K562 (cell line): ENCODE measurements around the gene PRR5. TPM values are rescaled to one million over a fixed set of nuclear protein-coding genes. Genes with fewer than 3 reads are reported as not detected.

Source experiments
- ATAC-seq: fragments of 200-7000 bp; cut with Tn5 transposase; 3 replicates; pipeline ENCODE4 v1.9.1; 2020; ENCODE audit warnings: moderate library complexity
- BruUV-seq: library from RNA; stranded (reverse); fragments of 400-500 nt; replicated peaks from 2 replicates; lab custom pipeline; 2021; lab: Mats Ljungman, UMichigan
- CTCF ChIA-PET: fragments of 300-600 bp; formaldehyde crosslinking; extraction: SDS; loops from one replicate; lab custom pipeline; 2021; ENCODE audit warnings: low intra/inter-chr PET ratio; lab: Yijun Ruan, JAX
- POLR2A ChIA-PET: fragments of 300-600, 350-650 bp; sonication (Branson Sonifier 250); formaldehyde crosslinking; extraction: SDS; loops from one replicate; lab custom pipeline; 2021; ENCODE audit warnings: antibody characterized with exemption, inconsistent platforms; lab: Yijun Ruan, JAX
- DNase-seq, 4 experiments: peaks; one replicate each; pipeline versions ENCODE4 v3.0.0 to v3.0.0-alpha.2; 2011 to 2018; ENCODE audit warnings: low spot score in 3 of 4, mixed read lengths in 3 of 4; ENCODE audit errors: extremely low read depth in 1 of 4
- FAIRE-seq: peaks from 2 replicates; lab custom pipeline; 2011; peaks lifted over from hg19 to GRCh38; lab: Jason Lieb, UNC
- H2AFZ ChIP-seq: 2 replicates; pipeline ENCODE4 v1.6.0; 2011; ENCODE audit warnings: low read depth, low read length, control low read depth, inconsistent platforms
- H3K27ac ChIP-seq: fragments of 200-600 bp; 3 replicates; pipeline ENCODE4 v1.8.0; 2011; ENCODE audit warnings: low read depth, mild to moderate bottlenecking, control low read depth, inconsistent platforms, low read length, moderate library complexity, mixed read lengths; ENCODE audit errors: extremely low read depth
- H3K27me3 ChIP-seq, 2 experiments: fragments of 300-600 bp in 1 of 2; 2 replicates in 1 of 2; 3 replicates in 1 of 2; pipeline versions ENCODE4 v1.6.0 to v1.8.0; 2011; ENCODE audit warnings: inconsistent platforms in 2 of 2, low read length in 2 of 2, mild to moderate bottlenecking in 1 of 2, mixed read lengths in 1 of 2, moderate library complexity in 1 of 2; ENCODE audit not compliant: control insufficient read depth in 2 of 2, insufficient read depth in 2 of 2
- H3K36me3 ChIP-seq: fragments of 300-600 bp; 3 replicates; pipeline ENCODE4 v1.8.0; 2011; ENCODE audit warnings: mild to moderate bottlenecking, low read length, inconsistent platforms; ENCODE audit not compliant: control insufficient read depth, insufficient read depth
- H3K4me1 ChIP-seq, 2 experiments: fragments of 200-600 bp in 1 of 2; replicated peaks in 1 of 2; 2 replicates in 1 of 2; 3 replicates in 1 of 2; pipeline versions ENCODE4 v1.5.1 to v1.8.0; 2011; ENCODE audit warnings: inconsistent platforms in 2 of 2, low read length in 2 of 2, mild to moderate bottlenecking in 1 of 2, mixed read lengths in 1 of 2, moderate library complexity in 1 of 2; ENCODE audit not compliant: control insufficient read depth in 2 of 2, insufficient read depth in 2 of 2
- H3K4me2 ChIP-seq: 2 replicates; pipeline ENCODE4 v1.6.1; 2011; ENCODE audit warnings: low read length, control low read depth, inconsistent platforms, mixed read lengths; ENCODE audit not compliant: insufficient read depth
- H3K4me3 ChIP-seq: fragments of 200-600 bp; sonication (generic), shearing (Covaris generic); 2 replicates; pipeline ENCODE4 v1.5.1; 2016; ENCODE audit warnings: control low read depth, inconsistent platforms
- H3K79me2 ChIP-seq: fragments of 200-600 bp; 3 replicates; pipeline ENCODE4 v1.8.0; 2011; ENCODE audit warnings: low read length, inconsistent platforms; ENCODE audit not compliant: control insufficient read depth, insufficient read depth
- H3K9ac ChIP-seq, 2 experiments: 2 replicates each; pipeline versions ENCODE4 v1.6.0 to v1.6.1; 2011; ENCODE audit warnings: low read depth in 2 of 2, low read length in 2 of 2, control low read depth in 1 of 2, inconsistent platforms in 1 of 2, mild to moderate bottlenecking in 1 of 2, mixed read lengths in 1 of 2; ENCODE audit not compliant: insufficient read depth in 1 of 2
- H3K9me1 ChIP-seq: one replicate; pipeline ENCODE4 v1.6.0; 2011; ENCODE audit warnings: inconsistent platforms, mild to moderate bottlenecking, low read length, moderate library complexity; ENCODE audit not compliant: control insufficient read depth, insufficient read depth
- H3K9me3 ChIP-seq: replicated peaks from 2 replicates; pipeline ENCODE4 v1.5.1; 2011; ENCODE audit warnings: low read depth, low read length, inconsistent platforms; ENCODE audit not compliant: control insufficient read depth, insufficient read depth
- H4K20me1 ChIP-seq: replicated peaks from 2 replicates; pipeline ENCODE4 v1.6.1; 2011; ENCODE audit warnings: low read length, inconsistent platforms, mixed read lengths; ENCODE audit not compliant: control insufficient read depth, insufficient read depth
- FIP1L1 ChIP-seq: fragments of 200-400 bp; formaldehyde crosslinking; IDR thresholded peaks from 2 replicates; pipeline ENCODE4 v1.6.1; 2018; ENCODE audit warnings: mild to moderate bottlenecking, low read depth, low read length; ENCODE audit not compliant: poor library complexity, severe bottlenecking
- HDGF ChIP-seq: fragments of 450-650 bp; IDR thresholded peaks from 2 replicates; pipeline ENCODE4 v1.6.1; 2016
- HMG20B ChIP-seq: fragments of 250-450 bp; sonication (Bioruptor Pico); IDR thresholded peaks from 2 replicates; pipeline ENCODE4 v1.5.0; 2021; ENCODE audit warnings: mild to moderate bottlenecking
- NUFIP1 ChIP-seq: fragments of 450-650 bp; IDR thresholded peaks from 2 replicates; pipeline ENCODE4 v1.6.1; 2018; ENCODE audit not compliant: partially characterized antibody
- WGBS: fragments of 100-300 bp; shearing (Covaris generic); methylation state at CpG from one replicate; pipeline ENCODE4 v1.1.6; 2016; ENCODE audit warnings: low coverage, mixed read lengths; ENCODE audit not compliant: insufficient coverage; ENCODE audit errors: missing lambda C conversion rate; 5-methylcytosine and 5-hydroxymethylcytosine counted together
- in situ Hi-C: fragments of 300-500 bp; cut with MboI; formaldehyde crosslinking; loops from 4 replicates; pipeline ENCODE4 v1.15.0; 2018; ENCODE audit warnings: inconsistent platforms, mixed read lengths
- intact Hi-C: fragments of 100-400 bp; cut with micrococcal nuclease; formaldehyde crosslinking; loops from 2 replicates; pipeline ENCODE4 v1.14.2; 2022
- polyA plus RNA-seq, 8 experiments: library from polyadenylated mRNA; depleted of rRNA in 4 of 8; stranded (reverse) in 5 of 8; unstranded in 3 of 8; fragments of >200 nt; fragmentation: Nextera tagmentation in 2 of 8; fragmentation: Illumina TruSeq in 1 of 8; extraction: Ambion mirVana in 2 of 8; extraction: Trizol in 1 of 8; gene quantifications; 2 replicates each; pipeline versions ENCODE4 v1.2.1 to v1.2.3, GENCODE V29; 2011 to 2014; ENCODE audit warnings: inconsistent platforms in 1 of 8, missing spikeins in 1 of 8
- total RNA-seq, 7 experiments: library from RNA; depleted of rRNA in 6 of 7; stranded (reverse); fragments of >200 nt in 6 of 7; fragmentation: Illumina TruSeq in 2 of 7; extraction: Trizol in 2 of 7; gene quantifications; 2 replicates each; pipeline versions ENCODE4 v1.2.1 to v1.2.3, GENCODE V29; 2011 to 2021; ENCODE audit warnings: low replicate concordance in 1 of 7
- TF ChIP-seq, protein P1 (sequence below): fragments of 250-450 bp; sonication (Bioruptor Pico); IDR thresholded peaks from 2 replicates; pipeline ENCODE4 v1.5.0; 2021

Gene PRR5
- total and polyA plus RNA-seq, 9 of the 15 experiments (the other 6 are each of a cell fraction or from before 2014, with no cell fraction given), result 0.13 to 21.0 (median 7.5) TPM

DNA sequence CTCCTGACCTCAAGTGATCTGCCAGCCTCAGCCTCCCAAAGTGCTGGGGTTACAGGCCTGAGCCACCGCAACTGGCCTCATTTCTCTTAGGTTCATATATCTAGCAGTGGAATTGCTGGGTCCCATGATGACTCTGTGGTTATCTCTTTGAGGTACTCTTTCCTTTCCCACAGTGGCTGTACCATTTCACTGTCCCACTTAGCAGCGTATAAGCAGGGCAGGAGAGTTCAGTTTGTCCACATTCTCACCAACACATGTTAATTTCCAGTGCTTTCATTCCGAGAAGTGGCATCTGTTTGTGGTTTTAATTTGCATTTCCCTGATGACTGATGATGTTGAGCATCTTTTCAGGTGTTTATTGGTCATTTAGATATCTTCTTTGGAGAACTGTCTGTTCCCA, 16.4 kb downstream of the PRR5 start:
- H3K9ac ChIP-seq, result no peak overlapping the region
- no peak overlapping the region for H2AFZ ChIP-seq
- no peaks in the 10 kb centered on the region for H3K79me2 ChIP-seq
- H3K27ac ChIP-seq, result no peak overlapping the region
- FAIRE-seq, result no peak
- no peaks in the 10 kb centered on the region; the same call in 1 of the 2 replicates for H4K20me1 ChIP-seq
- no peaks in the 10 kb centered on the region for H3K9me1 ChIP-seq
- DNase-seq, result no peak
- BruUV-seq, result no TSS peak
- ChIA-PET CTCF (no interaction called here), POLR2A (no interaction called here)
- WGBS, result 95% methylated on average over 3 of the region's 3 CpGs
- no peaks in the 10 kb centered on the region for H3K27me3 ChIP-seq
- in situ Hi-C loops (no loop called here), intact Hi-C loops (no loop called here)
- no peak overlapping the region for H3K4me3 ChIP-seq
- H3K4me2 ChIP-seq, result no peak overlapping the region
- peaks cover 7% of the 10 kb centered on the region; the same call in 1 of the 3 replicates for H3K36me3 ChIP-seq
- ATAC-seq, result no peak
- peaks cover 0 to 19% of the 10 kb centered on the region in 2 experiments; a peak in 2 of 5 replicates for H3K4me1 ChIP-seq
- H3K9me3 ChIP-seq, result no peaks in the 10 kb centered on the region
- TF ChIP-seq, protein P1, sequence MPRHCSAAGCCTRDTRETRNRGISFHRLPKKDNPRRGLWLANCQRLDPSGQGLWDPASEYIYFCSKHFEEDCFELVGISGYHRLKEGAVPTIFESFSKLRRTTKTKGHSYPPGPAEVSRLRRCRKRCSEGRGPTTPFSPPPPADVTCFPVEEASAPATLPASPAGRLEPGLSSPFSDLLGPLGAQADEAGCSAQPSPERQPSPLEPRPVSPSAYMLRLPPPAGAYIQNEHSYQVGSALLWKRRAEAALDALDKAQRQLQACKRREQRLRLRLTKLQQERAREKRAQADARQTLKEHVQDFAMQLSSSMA (CRISPR knock-in tag), result no peak
- TF ChIP-seq NUFIP1 (no peak), HDGF (no peak), FIP1L1 (no peak), HMG20B (CRISPR knock-in tag) (no peak)
